Measurements from ENCODE around the gene TBC1D8. TPM values are rescaled to one million over a fixed set of nuclear protein-coding genes. Genes with fewer than 3 reads are reported as not detected.

TBC1D8 gene
- total and polyA plus RNA-seq, 12 donors: 7.6 to 17.2 (median 10.8) TPM

- Histone ChIP-seq H3K27me3 (no peaks in the 10 kb centered on the region), H3K9me3 (replicated peaks in 1 of 3) (no peaks in the 10 kb centered on the region), H3K4me3 (no peak overlapping the region), H3K36me3 (replicated peaks in 1 of 2) (no peaks in the 10 kb centered on the region), H3K27ac (no peak overlapping the region), H3K4me1 (replicated peaks in 1 of 2) (no peaks in the 10 kb centered on the region)
- intact Hi-C loops (cut with DNase I): no loop called here
- no peak for DNase-seq
- WGBS, 4 donors: 60 to 77% (median 65%) methylated on average over 7 of the region's 7 CpGs
- TF ChIP-seq, protein P1, sequence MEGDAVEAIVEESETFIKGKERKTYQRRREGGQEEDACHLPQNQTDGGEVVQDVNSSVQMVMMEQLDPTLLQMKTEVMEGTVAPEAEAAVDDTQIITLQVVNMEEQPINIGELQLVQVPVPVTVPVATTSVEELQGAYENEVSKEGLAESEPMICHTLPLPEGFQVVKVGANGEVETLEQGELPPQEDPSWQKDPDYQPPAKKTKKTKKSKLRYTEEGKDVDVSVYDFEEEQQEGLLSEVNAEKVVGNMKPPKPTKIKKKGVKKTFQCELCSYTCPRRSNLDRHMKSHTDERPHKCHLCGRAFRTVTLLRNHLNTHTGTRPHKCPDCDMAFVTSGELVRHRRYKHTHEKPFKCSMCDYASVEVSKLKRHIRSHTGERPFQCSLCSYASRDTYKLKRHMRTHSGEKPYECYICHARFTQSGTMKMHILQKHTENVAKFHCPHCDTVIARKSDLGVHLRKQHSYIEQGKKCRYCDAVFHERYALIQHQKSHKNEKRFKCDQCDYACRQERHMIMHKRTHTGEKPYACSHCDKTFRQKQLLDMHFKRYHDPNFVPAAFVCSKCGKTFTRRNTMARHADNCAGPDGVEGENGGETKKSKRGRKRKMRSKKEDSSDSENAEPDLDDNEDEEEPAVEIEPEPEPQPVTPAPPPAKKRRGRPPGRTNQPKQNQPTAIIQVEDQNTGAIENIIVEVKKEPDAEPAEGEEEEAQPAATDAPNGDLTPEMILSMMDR (IDR thresholded peaks at IDR 0.05): no peak
- TF ChIP-seq POLR2A (IDR thresholded peaks at IDR 0.05): no peak
These were observed 10.9 kb downstream of the TBC1D8 start for GRCh38 chr2:101140237-101140636.

- Histone ChIP-seq H3K27ac (no peak overlapping the region), H3K9me3 (replicated peaks in 1 of 3) (no peaks in the 10 kb centered on the region), H3K4me3 (no peak overlapping the region), H3K27me3 (no peaks in the 10 kb centered on the region), H3K4me1 (replicated peaks in 1 of 2) (no peaks in the 10 kb centered on the region), H3K36me3 (replicated peaks in 1 of 2) (no peaks in the 10 kb centered on the region)
- 92 to 95% (median 93%) methylated on average over 4 of the region's 4 CpGs for WGBS, 4 donors
- DNase-seq: no peak
- intact Hi-C loops (cut with DNase I): no loop called here
- TF ChIP-seq POLR2A (IDR thresholded peaks at IDR 0.05): no peak
- TF ChIP-seq, protein P1 (IDR thresholded peaks at IDR 0.05): no peak
These were observed 11.7 kb downstream of the TBC1D8 start for GRCh38 chr2:101139495-101139894.

DNA sequence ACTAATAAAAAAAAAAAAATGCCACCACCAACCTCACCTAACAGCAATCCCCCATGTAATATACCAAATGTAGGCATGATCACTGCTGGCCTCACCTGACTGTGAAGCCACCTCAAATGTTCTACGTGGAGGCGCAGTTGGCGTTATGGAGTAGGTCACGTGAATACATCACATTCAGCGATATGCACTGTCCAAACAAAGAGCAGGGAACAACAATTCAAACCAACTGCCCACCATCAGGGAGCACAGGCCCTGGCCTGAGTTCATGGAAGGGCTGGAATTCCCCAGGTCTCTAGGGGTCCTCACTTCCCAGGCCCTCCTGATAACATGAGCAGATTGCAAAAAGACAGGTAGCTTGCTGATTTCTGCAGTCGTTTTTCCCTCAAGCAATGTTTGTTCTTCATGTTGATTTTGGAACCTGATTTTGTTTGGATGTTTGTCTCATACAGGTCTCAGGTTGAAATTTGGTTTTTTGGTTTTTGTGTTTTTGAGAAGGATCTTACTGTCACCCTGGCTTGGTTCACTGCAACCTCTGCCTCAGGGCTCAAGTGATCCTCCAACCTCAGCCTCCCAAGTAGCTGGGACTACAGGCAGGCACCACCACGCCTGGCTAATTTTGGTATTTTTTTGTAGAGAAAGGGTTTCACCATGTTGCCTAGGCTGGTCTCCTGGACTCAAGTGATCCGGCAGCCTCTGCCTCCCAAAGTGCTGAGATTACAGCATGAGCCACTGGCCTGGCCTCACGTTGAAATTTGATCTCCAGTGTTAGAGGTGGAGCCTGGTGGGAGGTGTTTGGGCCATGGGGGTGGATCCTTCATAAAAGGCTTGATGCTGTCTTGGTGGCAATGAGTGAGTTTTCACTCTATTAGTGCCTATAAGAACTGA, 15.5 kb downstream of the TBC1D8 start:
- H3K27me3 ChIP-seq: no peaks in the 10 kb centered on the region
- no peak for DNase-seq
- no peaks in the 10 kb centered on the region for H3K4me1 ChIP-seq (replicated peaks in 1 of 2)
- intact Hi-C loops (cut with DNase I): no loop called here
- no peaks in the 10 kb centered on the region for H3K9me3 ChIP-seq (replicated peaks in 1 of 3)
- H3K4me3 ChIP-seq: no peak overlapping the region
- no peak overlapping the region for H3K27ac ChIP-seq
- WGBS, 4 donors: 89 to 92% (median 90%) methylated on average over 9 of the region's 9 CpGs
- TF ChIP-seq POLR2A (IDR thresholded peaks at IDR 0.05): no peak
- TF ChIP-seq, protein P1 (IDR thresholded peaks at IDR 0.05): no peak
- H3K36me3 ChIP-seq (replicated peaks in 1 of 2): no peaks in the 10 kb centered on the region

GRCh38 chr2:101133492-101134100, 17.6 kb downstream of the TBC1D8 start:
- no peak for TF ChIP-seq POLR2A (IDR thresholded peaks at IDR 0.05)
- TF ChIP-seq, protein P1 (IDR thresholded peaks at IDR 0.05): no peak
- no peaks in the 10 kb centered on the region for H3K27me3 ChIP-seq
- intact Hi-C loops (cut with DNase I): no loop called here
- H3K4me3 ChIP-seq: no peak overlapping the region
- no peaks in the 10 kb centered on the region for H3K4me1 ChIP-seq (replicated peaks in 1 of 2)
- no peak overlapping the region for H3K27ac ChIP-seq
- 73 to 87% (median 80%) methylated on average over 2 of the region's 2 CpGs for WGBS, 4 donors
- H3K9me3 ChIP-seq (replicated peaks in 1 of 3): no peaks in the 10 kb centered on the region
- no peak for DNase-seq
- no peaks in the 10 kb centered on the region for H3K36me3 ChIP-seq (replicated peaks in 1 of 2)
